GM23248 (cell line): ENCODE data around the gene GDPD4. TPM values are rescaled to one million over a fixed set of nuclear protein-coding genes. Genes with fewer than 3 reads are reported as not detected.

Experiments used
- DNase-seq: peaks from one replicate; pipeline ENCODE4 v3.0.0-alpha.2; 2015
- H2AFZ ChIP-seq: fragments of 200-600 bp; sonication (generic); 2 replicates; pipeline ENCODE4 v1.6.1; 2016; ENCODE audit warnings: antibody characterized with exemption
- H3F3A ChIP-seq: fragments of 200-600 bp; sonication (generic); 2 replicates; pipeline ENCODE4 v1.6.1; 2016; ENCODE audit warnings: mild to moderate bottlenecking, antibody characterized with exemption, mixed run types; ENCODE audit not compliant: insufficient read depth
- H3K27ac ChIP-seq: fragments of 200-600 bp; sonication (generic); 2 replicates; pipeline ENCODE4 v1.5.1; 2016; ENCODE audit warnings: mild to moderate bottlenecking
- H3K27me3 ChIP-seq: fragments of 200-600 bp; sonication (generic); replicated peaks from 2 replicates; pipeline ENCODE4 v1.6.1; 2016; ENCODE audit warnings: mild to moderate bottlenecking; ENCODE audit not compliant: insufficient read depth
- H3K36me3 ChIP-seq: fragments of 200-600 bp; sonication (generic); 2 replicates; pipeline ENCODE4 v1.6.1; 2016; ENCODE audit warnings: low read depth, mild to moderate bottlenecking
- H3K4me1 ChIP-seq: fragments of 200-600 bp; sonication (generic); 2 replicates; pipeline ENCODE4 v1.6.1; 2016; ENCODE audit warnings: mild to moderate bottlenecking; ENCODE audit not compliant: insufficient read depth
- H3K4me2 ChIP-seq: fragments of 200-600 bp; sonication (generic); one replicate; pipeline ENCODE4 v1.6.1; 2016; ENCODE audit warnings: mild to moderate bottlenecking; ENCODE audit not compliant: unreplicated experiment
- H3K4me3 ChIP-seq: fragments of 200-600 bp; sonication (generic); 2 replicates; pipeline ENCODE4 v1.5.1; 2016; ENCODE audit warnings: mild to moderate bottlenecking
- H3K79me2 ChIP-seq: fragments of 200-600 bp; sonication (generic); 2 replicates; pipeline ENCODE4 v1.6.1; 2016; ENCODE audit warnings: mild to moderate bottlenecking; ENCODE audit not compliant: insufficient read depth
- H3K9ac ChIP-seq: fragments of 200-600 bp; sonication (generic); 2 replicates; pipeline ENCODE4 v1.6.1; 2016; ENCODE audit warnings: mild to moderate bottlenecking
- H3K9me2 ChIP-seq: fragments of 200-600 bp; sonication (generic); 2 replicates; pipeline ENCODE4 v1.6.1; 2016; ENCODE audit warnings: mixed run types, mild to moderate bottlenecking, moderate library complexity; ENCODE audit not compliant: insufficient read depth
- H3K9me3 ChIP-seq: fragments of 200-600 bp; sonication (generic); one replicate; pipeline ENCODE4 v1.6.1; 2017; ENCODE audit warnings: low read depth
- H4K20me1 ChIP-seq: fragments of 200-600 bp; sonication (generic); 2 replicates; pipeline ENCODE4 v1.6.0; 2016; ENCODE audit not compliant: insufficient read depth
- EZH2 ChIP-seq: fragments of 200-600 bp; sonication (generic); IDR thresholded peaks from 2 replicates; pipeline ENCODE4 v1.6.1; 2018; ENCODE audit warnings: antibody characterized with exemption, mild to moderate bottlenecking; ENCODE audit not compliant: insufficient read depth, poor library complexity, severe bottlenecking
- EZH2phosphoT487 ChIP-seq: fragments of 200-600 bp; sonication (generic); IDR thresholded peaks from 2 replicates; pipeline ENCODE4 v1.6.1; 2018; ENCODE audit warnings: antibody characterized with exemption, moderate library complexity, mild to moderate bottlenecking, low read depth; ENCODE audit not compliant: insufficient read depth
- WGBS, 2 experiments: methylation state at CpG; one replicate each; pipeline ENCODE4 v1.1.6; 2015 to 2017; ENCODE audit warnings: low lambda C conversion rate in 2 of 2, low coverage in 1 of 2; ENCODE audit errors: missing lambda C conversion rate in 2 of 2; 5-methylcytosine and 5-hydroxymethylcytosine counted together
- in situ Hi-C: fragments of 300-500 bp; cut with MboI; formaldehyde crosslinking; loops from 2 replicates; pipeline ENCODE4 v1.15.0; 2020
- polyA plus RNA-seq: library from polyadenylated mRNA; unstranded; fragments of >200 nt; fragmentation: Nextera tagmentation; extraction: Ambion mirVana; gene quantifications from 2 replicates; pipeline ENCODE4 v1.2.1, GENCODE V29; 2016
- total RNA-seq: library from RNA; depleted of rRNA; stranded (reverse); fragments of >200 nt; shearing (Covaris generic); gene quantifications from 2 replicates; pipeline ENCODE4 v1.2.3, GENCODE V29; 2014

GDPD4 gene
- total and polyA plus RNA-seq, 2 experiments from 2014 or later: not detected

DNA sequence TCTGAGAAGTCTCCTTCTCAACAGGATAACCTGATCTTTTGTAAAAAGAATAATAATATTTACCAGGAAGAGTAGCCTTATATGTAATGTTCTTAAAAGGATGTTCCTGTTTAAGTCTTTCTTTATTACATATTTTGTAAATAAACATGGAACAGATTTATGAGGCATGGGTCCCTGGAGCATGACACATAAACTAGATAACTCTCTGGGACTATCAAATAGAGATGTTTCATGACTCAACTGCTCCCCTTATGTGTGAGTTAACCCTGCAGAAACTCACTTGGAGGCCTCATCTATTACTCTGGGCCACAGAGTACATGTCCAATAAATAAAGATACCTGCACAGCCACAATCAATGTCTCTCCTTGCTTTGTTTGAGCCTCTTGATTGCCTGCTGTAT is 64.6 kb downstream of the GDPD4 start:
- Histone ChIP-seq H3K79me2 (no peaks in the 10 kb centered on the region), H3K9me2 (no peaks in the 10 kb centered on the region), H3F3A (no peaks in the 10 kb centered on the region), H3K27me3 (no peaks in the 10 kb centered on the region), H3K4me1 (no peaks in the 10 kb centered on the region), H2AFZ (no peak overlapping the region), H3K27ac (no peak overlapping the region), H3K4me2 (no peak overlapping the region), H3K9ac (no peak overlapping the region), H4K20me1 (no peaks in the 10 kb centered on the region), H3K4me3 (no peak overlapping the region), H3K36me3 (no peaks in the 10 kb centered on the region), H3K9me3 (no peaks in the 10 kb centered on the region)
- TF ChIP-seq EZH2phosphoT487 (no peak), EZH2 (no peak)
- peak; percentile 7 for DNase-seq
- in situ Hi-C loops: no loop called here

DNA sequence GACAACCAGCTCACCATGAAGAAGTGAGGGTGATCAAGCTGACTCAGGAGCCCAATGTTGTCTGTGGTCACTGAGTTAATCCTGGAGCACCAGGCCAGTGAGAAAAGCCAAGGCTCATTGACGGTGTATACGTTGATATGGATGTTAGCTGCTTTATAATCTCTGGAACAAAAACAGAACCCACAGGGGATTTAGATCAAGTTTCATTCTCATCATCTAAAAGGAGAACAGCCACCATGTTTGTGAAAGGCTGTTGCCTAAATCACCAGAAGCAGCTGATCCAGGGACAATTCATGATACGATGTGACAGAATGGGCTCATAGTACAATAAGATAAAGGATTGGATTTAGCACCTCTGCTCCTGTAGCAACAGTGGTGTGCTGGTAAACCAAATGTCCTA is 68.5 kb downstream of the GDPD4 start:
- Histone ChIP-seq H2AFZ (no peak overlapping the region), H3K36me3 (no peaks in the 10 kb centered on the region), H3K79me2 (no peaks in the 10 kb centered on the region), H3K27ac (no peak overlapping the region), H3K4me2 (no peak overlapping the region), H3K4me3 (no peak overlapping the region), H3F3A (no peaks in the 10 kb centered on the region), H3K9me3 (no peaks in the 10 kb centered on the region), H3K9me2 (no peaks in the 10 kb centered on the region), H3K4me1 (no peaks in the 10 kb centered on the region), H4K20me1 (no peaks in the 10 kb centered on the region), H3K9ac (no peak overlapping the region), H3K27me3 (no peaks in the 10 kb centered on the region)
- DNase-seq: no peak
- no peak for TF ChIP-seq EZH2phosphoT487
- TF ChIP-seq EZH2: no peak
- in situ Hi-C loops: no loop called here
- WGBS, 2 experiments: 97% methylated on average over 3 of the region's 3 CpGs

DNA sequence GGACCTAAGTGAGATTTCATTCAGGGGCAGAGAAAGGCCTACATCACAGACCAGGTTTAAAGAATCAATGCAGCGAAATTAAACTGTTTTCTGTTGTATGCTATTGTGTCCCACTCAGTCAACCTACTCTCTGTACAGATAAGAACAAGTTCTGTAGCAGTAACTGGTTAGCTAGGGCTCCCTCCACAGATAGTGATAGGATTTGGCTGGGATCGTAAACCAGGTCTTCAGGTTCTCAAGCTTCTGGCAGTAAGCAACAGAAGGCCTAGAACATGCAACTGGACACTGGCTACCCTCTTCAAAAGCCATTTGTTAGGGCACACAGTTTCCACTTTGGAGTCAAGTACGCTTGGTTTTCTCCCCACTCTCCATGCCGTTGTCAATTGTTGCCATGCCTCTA is 69.2 kb downstream of the GDPD4 start:
- Histone ChIP-seq H4K20me1 (no peaks in the 10 kb centered on the region), H3K4me2 (no peak overlapping the region), H3F3A (no peaks in the 10 kb centered on the region), H3K4me1 (no peaks in the 10 kb centered on the region), H3K9me3 (no peaks in the 10 kb centered on the region), H2AFZ (no peak overlapping the region), H3K79me2 (no peaks in the 10 kb centered on the region), H3K36me3 (no peaks in the 10 kb centered on the region), H3K9me2 (no peaks in the 10 kb centered on the region), H3K4me3 (no peak overlapping the region), H3K27me3 (no peaks in the 10 kb centered on the region), H3K9ac (no peak overlapping the region), H3K27ac (no peak overlapping the region)
- TF ChIP-seq EZH2 (no peak), EZH2phosphoT487 (no peak)
- in situ Hi-C loops: no loop called here
- no peak for DNase-seq
- WGBS, 2 experiments: 89 to 92% methylated on average over 4 of the region's 4 CpGs

DNA sequence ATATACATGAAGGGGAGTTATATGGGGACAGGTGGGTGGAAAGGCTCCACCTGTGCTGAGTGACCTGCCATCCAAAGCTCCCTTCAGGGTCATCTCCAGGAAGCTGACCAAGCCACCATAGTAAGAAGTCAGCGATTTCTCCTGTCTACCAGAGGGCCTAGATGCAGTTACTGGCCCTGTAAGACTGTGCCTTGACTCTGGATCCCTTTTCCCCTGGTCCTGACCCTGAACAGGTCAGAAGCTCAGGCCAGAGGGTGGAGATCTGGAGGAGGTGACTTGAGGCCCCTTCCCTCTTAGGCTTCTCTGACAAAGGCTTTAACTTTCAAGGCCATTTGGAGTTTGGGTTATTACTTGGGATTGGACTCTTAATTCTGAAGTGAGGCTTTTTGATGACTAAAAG is 69.7 kb downstream of the GDPD4 start:
- H3K36me3 ChIP-seq: no peaks in the 10 kb centered on the region
- in situ Hi-C loops: no loop called here
- no peak for DNase-seq
- no peaks in the 10 kb centered on the region for H3F3A ChIP-seq
- no peaks in the 10 kb centered on the region for H3K9me3 ChIP-seq
- no peaks in the 10 kb centered on the region for H3K9me2 ChIP-seq
- no peak overlapping the region for H3K27ac ChIP-seq
- no peak overlapping the region for H3K4me2 ChIP-seq
- no peaks in the 10 kb centered on the region for H3K4me1 ChIP-seq
- no peak overlapping the region for H3K9ac ChIP-seq
- WGBS, 2 experiments: 67 to 79% methylated on average over 1 of the region's 1 CpG
- no peaks in the 10 kb centered on the region for H3K27me3 ChIP-seq
- no peak overlapping the region for H3K4me3 ChIP-seq
- no peaks in the 10 kb centered on the region for H4K20me1 ChIP-seq
- TF ChIP-seq EZH2: no peak
- no peak for TF ChIP-seq EZH2phosphoT487
- H3K79me2 ChIP-seq: no peaks in the 10 kb centered on the region
- no peak overlapping the region for H2AFZ ChIP-seq

DNA sequence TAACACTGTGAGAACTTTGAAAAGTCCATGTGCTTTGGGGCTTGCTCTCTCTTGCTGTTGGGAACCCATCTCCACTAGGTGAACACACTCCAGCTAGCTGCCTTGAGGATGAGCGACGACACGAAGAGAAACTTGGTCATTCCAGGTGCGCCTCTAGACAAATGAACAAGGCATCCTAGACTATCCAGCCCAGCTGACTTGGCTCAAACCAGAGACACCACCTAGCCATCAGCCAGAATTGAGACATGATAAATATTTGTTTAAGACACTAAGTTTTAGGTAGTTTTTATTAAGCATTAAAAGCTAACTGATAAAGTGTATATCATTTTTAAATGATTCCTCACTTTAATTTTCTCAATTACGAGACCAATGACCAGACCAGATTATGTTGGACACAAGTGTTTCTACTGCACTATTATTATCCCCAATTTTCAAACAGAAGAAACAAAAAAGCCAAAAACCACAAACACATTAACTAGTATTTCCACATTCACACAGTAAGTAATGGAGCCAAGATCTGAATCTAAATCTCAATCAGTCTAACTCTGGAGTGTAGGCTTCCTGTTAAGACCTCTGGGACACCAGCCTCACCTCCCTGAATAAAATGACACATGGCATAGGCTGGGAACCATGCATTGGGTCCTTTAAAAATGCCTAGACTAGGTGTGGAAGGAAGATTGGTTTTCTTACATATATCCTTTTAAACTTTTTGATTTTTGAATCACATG is 70.4 kb downstream of the GDPD4 start:
- no peaks in the 10 kb centered on the region for H3F3A ChIP-seq
- no peak overlapping the region for H3K9ac ChIP-seq
- H3K36me3 ChIP-seq: no peaks in the 10 kb centered on the region
- H3K4me2 ChIP-seq: no peak overlapping the region
- no peaks in the 10 kb centered on the region for H3K27me3 ChIP-seq
- H3K9me3 ChIP-seq: no peaks in the 10 kb centered on the region
- WGBS, 2 experiments: 88 to 94% methylated on average over 5 of the region's 5 CpGs
- no peaks in the 10 kb centered on the region for H3K4me1 ChIP-seq
- in situ Hi-C loops: no loop called here
- no peak overlapping the region for H3K4me3 ChIP-seq
- H2AFZ ChIP-seq: no peak overlapping the region
- no peaks in the 10 kb centered on the region for H3K79me2 ChIP-seq
- no peaks in the 10 kb centered on the region for H3K9me2 ChIP-seq
- no peak for TF ChIP-seq EZH2
- TF ChIP-seq EZH2phosphoT487: no peak
- no peak overlapping the region for H3K27ac ChIP-seq
- DNase-seq: no peak
- H4K20me1 ChIP-seq: no peaks in the 10 kb centered on the region
